BLaER1 treated with 17β-estradiol and CSF1 and Interleukin-3, amounts not matched to agents 10 nM and 100 nM (cell line): ENCODE data around the gene SPINK13.
A peak's percentile ranks its signal among the peaks of the same experiment; 100 is the strongest.
"Not testable (repeated sequence)": the region's sequence is repeated elsewhere in the genome, so short reads cannot be mapped to it uniquely, and the experiment has no call there.

Source experiments
- H3K27ac ChIP-seq, 11 experiments: shearing (Covaris generic); formaldehyde crosslinking; 2 replicates each; pipeline ENCODE4 v1.8.1; 2022
- H3K27me3 ChIP-seq, 11 experiments: shearing (Covaris generic); formaldehyde crosslinking; 2 replicates each; pipeline ENCODE4 v1.8.1; 2022
- H3K36me3 ChIP-seq, 11 experiments: shearing (Covaris generic); formaldehyde crosslinking; 2 replicates each; pipeline ENCODE4 v1.8.1; 2022
- H3K4me1 ChIP-seq, 10 experiments: shearing (Covaris generic); formaldehyde crosslinking; 2 replicates each; pipeline ENCODE4 v1.8.1; 2022
- H3K4me2 ChIP-seq, 11 experiments: shearing (Covaris generic); formaldehyde crosslinking; 2 replicates each; pipeline ENCODE4 v1.8.1; 2022
- H3K4me3 ChIP-seq, 10 experiments: shearing (Covaris generic); formaldehyde crosslinking; 2 replicates each; pipeline ENCODE4 v1.8.1; 2022
- H3K9ac ChIP-seq, 11 experiments: shearing (Covaris generic); formaldehyde crosslinking; 2 replicates each; pipeline ENCODE4 v1.8.1; 2022
- H3K9me3 ChIP-seq, 11 experiments: shearing (Covaris generic); formaldehyde crosslinking; replicated peaks in 1 of 11; 2 replicates each; pipeline ENCODE4 v1.8.1; 2022
- H4K20me1 ChIP-seq, 11 experiments: shearing (Covaris generic); formaldehyde crosslinking; 2 replicates each; pipeline ENCODE4 v1.8.1; 2022
- Cebpa-rat ChIP-seq, 11 experiments: shearing (Covaris generic); IDR thresholded peaks; 2 replicates each; pipeline ENCODE4 v1.8.1; 2022

The SPINK13 gene

DNA sequence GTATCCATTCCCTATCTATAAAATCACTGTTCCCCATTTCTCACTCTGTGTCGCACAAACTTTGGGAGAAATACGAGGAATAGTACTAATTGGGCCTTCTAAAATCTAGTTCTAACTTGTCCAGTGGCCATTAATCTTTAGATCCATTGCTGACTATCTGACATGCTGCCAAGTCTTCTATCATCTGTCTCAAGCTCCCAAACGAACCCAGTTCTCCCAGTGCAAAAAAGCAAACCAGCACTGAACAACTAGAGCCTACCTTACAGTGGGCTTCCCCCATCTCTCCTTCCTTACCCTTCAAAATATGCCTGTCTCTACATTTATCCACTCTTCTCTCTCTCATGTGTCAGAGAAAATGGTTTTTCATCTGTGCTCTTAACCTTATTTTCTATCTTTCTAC lies 40.4 kb downstream of the SPINK13 start:
- Histone ChIP-seq H3K4me1 (peaks cover 0 to 11% (median 0%) of the 10 kb centered on the region in 10 experiments; a peak in 3 of 20 replicates), H3K4me3 (no peak overlapping the region), H3K36me3 (no peaks in the 10 kb centered on the region), H4K20me1 (no peaks in the 10 kb centered on the region), H3K9me3 (peaks cover 0 to 37% (median 0%) of the 10 kb centered on the region in 11 experiments; a peak in 5 of 22 replicates), H3K4me2 (no peak overlapping the region), H3K9ac (no peak overlapping the region), H3K27me3 (no peaks in the 10 kb centered on the region), H3K27ac (no peak overlapping the region)
- no peak for TF ChIP-seq Cebpa-rat (IDR thresholded peaks at IDR 0.05)

GRCh38 chr5:148309746-148310145 lies 41.2 kb downstream of the SPINK13 start:
- Histone ChIP-seq H3K9ac (no peak overlapping the region), H3K36me3 (no peaks in the 10 kb centered on the region), H3K4me2 (no peak overlapping the region), H3K4me1 (peaks cover 0 to 11% (median 0%) of the 10 kb centered on the region in 10 experiments; a peak in 3 of 20 replicates), H3K4me3 (no peak overlapping the region), H3K27me3 (no peaks in the 10 kb centered on the region), H3K27ac (no peak overlapping the region), H3K9me3 (peaks cover 0 to 37% (median 0%) of the 10 kb centered on the region in 11 experiments; a peak in 5 of 22 replicates), H4K20me1 (no peaks in the 10 kb centered on the region)
- TF ChIP-seq Cebpa-rat (IDR thresholded peaks at IDR 0.05): no peak

GRCh38 chr5:148311484-148311883 lies 42.9 kb downstream of the SPINK13 start:
- Histone ChIP-seq H3K27me3 (no peaks in the 10 kb centered on the region), H3K4me3 (no peak overlapping the region), H3K27ac (no peak overlapping the region), H3K4me2 (peak overlapping the region in 2 of 11 experiments; percentile 12 to 54; a peak in 4 of 22 replicates), H3K36me3 (no peaks in the 10 kb centered on the region), H3K9ac (no peak overlapping the region), H3K9me3 (peaks cover 0 to 37% (median 0%) of the 10 kb centered on the region in 11 experiments; a peak in 5 of 22 replicates), H3K4me1 (peaks cover 0 to 11% (median 0%) of the 10 kb centered on the region in 10 experiments; a peak in 3 of 20 replicates), H4K20me1 (no peaks in the 10 kb centered on the region)
- TF ChIP-seq Cebpa-rat (IDR thresholded peaks at IDR 0.05): no peak

DNA sequence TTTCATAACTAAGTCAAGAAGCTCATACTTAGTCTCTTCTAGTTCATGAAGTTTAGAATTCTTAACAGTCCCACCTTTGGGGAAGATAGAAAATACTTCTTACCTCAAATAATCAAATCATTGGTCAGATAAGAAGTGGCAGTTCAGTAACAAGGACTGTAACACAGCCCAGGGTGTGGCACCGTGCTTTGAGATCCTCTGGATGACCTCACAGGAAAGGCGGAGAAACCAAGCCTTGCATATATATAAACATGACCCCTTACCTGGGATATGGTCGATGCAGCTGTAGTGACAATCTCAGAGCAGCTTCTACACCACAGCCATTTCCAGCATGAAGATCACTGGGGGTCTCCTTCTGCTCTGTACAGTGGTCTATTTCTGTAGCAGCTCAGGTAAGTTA lies 43.6 kb downstream of the SPINK13 start, which contains the start of gene SPINK7:
SPINK7 (plus strand) TSS at position 271 of the 400 bp plus-strand sequence; CDS start at position 332, 61 bp downstream.
- TF ChIP-seq Cebpa-rat (IDR thresholded peaks at IDR 0.05): no peak
- Histone ChIP-seq H3K9me3 (peaks cover 0 to 35% (median 0%) of the 10 kb centered on the region in 11 experiments; a peak in 5 of 22 replicates), H3K27ac (no peak within 1 kb of the TSS; a peak in 1 of 22 replicates), H4K20me1 (no peaks in the 10 kb centered on the region), H3K27me3 (no peaks in the 10 kb centered on the region), H3K9ac (no peak within 1 kb of the TSS), H3K4me1 (peaks cover 0 to 11% (median 0%) of the 10 kb centered on the region in 10 experiments; a peak in 3 of 20 replicates), H3K4me2 (peak within 1 kb of the TSS in 2 of 11 experiments; percentile 12 to 54; a peak in 4 of 22 replicates), H3K36me3 (no peaks in the 10 kb centered on the region), H3K4me3 (no peak within 1 kb of the TSS)

GRCh38 chr5:148314187-148314586 lies 45.6 kb downstream of the SPINK13 start:
- peaks cover 0 to 22% (median 0%) of the 10 kb centered on the region in 11 experiments; a peak in 4 of 22 replicates for H3K9me3 ChIP-seq
- no peaks in the 10 kb centered on the region for H3K27me3 ChIP-seq
- no peak overlapping the region for H3K9ac ChIP-seq
- no peaks in the 10 kb centered on the region for H3K36me3 ChIP-seq
- peaks cover 0 to 11% (median 0%) of the 10 kb centered on the region in 10 experiments; a peak in 3 of 20 replicates for H3K4me1 ChIP-seq
- H3K4me3 ChIP-seq: no peak overlapping the region
- no peak overlapping the region for H3K27ac ChIP-seq
- H3K4me2 ChIP-seq: no peak overlapping the region
- H4K20me1 ChIP-seq: no peaks in the 10 kb centered on the region
- TF ChIP-seq Cebpa-rat (IDR thresholded peaks at IDR 0.05): no peak; a peak in 1 of 22 replicates

DNA sequence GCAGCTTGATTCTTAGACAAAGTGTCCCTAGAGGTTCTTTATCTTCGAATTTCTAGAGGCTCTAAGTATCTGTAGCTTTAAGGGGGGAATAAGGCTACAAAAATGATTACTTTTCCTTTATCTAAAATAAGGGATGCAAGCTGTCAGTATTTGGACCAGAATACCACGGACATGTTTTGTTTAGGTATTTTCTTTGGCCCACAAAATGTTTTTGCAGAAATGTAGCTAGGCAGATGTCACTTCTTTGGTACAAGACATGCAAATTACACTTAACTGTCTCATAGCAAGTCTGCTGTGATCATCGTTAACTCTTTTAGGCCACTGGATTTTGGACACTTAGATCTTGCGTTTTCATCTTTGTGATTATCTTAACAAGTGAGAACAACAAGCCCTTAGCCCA lies 46.1 kb downstream of the SPINK13 start:
- Histone ChIP-seq H3K36me3 (no peaks in the 10 kb centered on the region), H3K4me1 (peaks cover 0 to 11% (median 0%) of the 10 kb centered on the region in 10 experiments; a peak in 3 of 20 replicates), H3K4me3 (no peak overlapping the region), H3K4me2 (no peak overlapping the region), H3K27ac (no peak overlapping the region), H4K20me1 (no peaks in the 10 kb centered on the region), H3K9ac (no peak overlapping the region), H3K9me3 (peaks cover 0 to 16% (median 0%) of the 10 kb centered on the region in 11 experiments; a peak in 1 of 22 replicates), H3K27me3 (no peaks in the 10 kb centered on the region)
- TF ChIP-seq Cebpa-rat (IDR thresholded peaks at IDR 0.05): no peak

GRCh38 chr5:148320011-148320963 lies 51.7 kb downstream of the SPINK13 start:
- H3K9ac ChIP-seq, H4K20me1 ChIP-seq, H3K4me3 ChIP-seq, H3K27me3 ChIP-seq, H3K36me3 ChIP-seq, H3K4me2 ChIP-seq, H3K9me3 ChIP-seq, H3K27ac ChIP-seq: not testable (repeated sequence)
- H3K4me1 ChIP-seq: peaks cover 0 to 11% (median 0%) of the 10 kb centered on the region in 10 experiments; a peak in 3 of 20 replicates

GRCh38 chr5:148333262-148333849 lies 64.8 kb downstream of the SPINK13 start:
- no peak overlapping the region for H3K4me3 ChIP-seq
- peaks cover 0 to 8% (median 0%) of the 10 kb centered on the region in 10 experiments; a peak in 2 of 20 replicates for H3K4me1 ChIP-seq
- no peak overlapping the region for H3K27ac ChIP-seq
- no peaks in the 10 kb centered on the region for H3K36me3 ChIP-seq
- no peak overlapping the region for H3K9ac ChIP-seq
- H4K20me1 ChIP-seq: no peaks in the 10 kb centered on the region
- H3K27me3 ChIP-seq: no peaks in the 10 kb centered on the region
- TF ChIP-seq Cebpa-rat (IDR thresholded peaks at IDR 0.05): no peak
- H3K9me3 ChIP-seq: peaks cover 0 to 7% (median 0%) of the 10 kb centered on the region in 11 experiments; a peak in 1 of 22 replicates
- H3K4me2 ChIP-seq: no peak overlapping the region

GRCh38 chr5:148335259-148335658 lies 66.7 kb downstream of the SPINK13 start, which contains the start of gene SPINK9:
SPINK9 (plus strand) TSS chr5:148335559; CDS start chr5:148335614, 55 bp downstream.
- H3K27me3 ChIP-seq: no peaks in the 10 kb centered on the region
- H3K36me3 ChIP-seq: no peaks in the 10 kb centered on the region
- no peak within 1 kb of the TSS for H3K9ac ChIP-seq
- no peak within 1 kb of the TSS for H3K4me2 ChIP-seq
- peaks cover 0 to 8% (median 0%) of the 10 kb centered on the region in 10 experiments; a peak in 2 of 20 replicates for H3K4me1 ChIP-seq
- H3K9me3 ChIP-seq: peaks cover 0 to 7% (median 0%) of the 10 kb centered on the region in 11 experiments; a peak in 1 of 22 replicates
- TF ChIP-seq Cebpa-rat (IDR thresholded peaks at IDR 0.05): no peak
- H3K27ac ChIP-seq: no peak within 1 kb of the TSS
- no peaks in the 10 kb centered on the region for H4K20me1 ChIP-seq
- H3K4me3 ChIP-seq: no peak within 1 kb of the TSS
